ENCODE data around the gene NBDY. TPM values are rescaled to one million over a fixed set of nuclear protein-coding genes. Genes with fewer than 3 reads are reported as not detected.

NBDY gene
- total and polyA plus RNA-seq, 4 donors, result 0.84 to 10.4 (median 5.2) TPM

DNA sequence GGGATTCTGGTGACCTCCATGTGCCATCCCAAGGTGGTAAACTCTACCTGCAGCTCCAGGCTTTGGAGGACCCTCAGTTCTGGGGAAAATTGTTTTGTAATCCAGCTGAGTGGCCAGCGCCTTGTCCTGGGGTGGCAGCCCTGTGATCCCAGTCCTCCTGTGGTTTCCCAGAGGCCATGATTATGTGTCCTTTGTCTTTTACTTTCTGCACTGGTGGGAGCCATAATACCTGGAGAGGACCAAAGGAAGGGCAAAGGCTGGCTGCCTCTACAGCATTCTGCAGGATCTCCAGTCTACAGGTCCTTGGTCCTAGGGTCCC is 64.0 kb downstream of the NBDY start:
- H3K27ac ChIP-seq (ENCODE audit: low read depth in 1 of 2, low read length in 2 of 2), result no peak overlapping the region
- no peak for DNase-seq (ENCODE audit: low spot score)
- H3K4me3 ChIP-seq (ENCODE audit: low read depth in 1 of 3, low read length in 3 of 3), result no peak overlapping the region
- WGBS, result 93% methylated on average over 1 of the region's 1 CpG
- H3K9ac ChIP-seq (ENCODE audit: low read depth in 1 of 2, low read length in 2 of 2), result no peak overlapping the region
- H3K36me3 ChIP-seq (ENCODE audit: control insufficient read depth in 4 of 4, insufficient read depth in 3 of 4, low read depth in 1 of 4, low read length in 3 of 4), result no peaks in the 10 kb centered on the region
- no peak for TF ChIP-seq FOXA2 (IDR thresholded peaks at IDR 0.05)
- TF ChIP-seq, protein P1, sequence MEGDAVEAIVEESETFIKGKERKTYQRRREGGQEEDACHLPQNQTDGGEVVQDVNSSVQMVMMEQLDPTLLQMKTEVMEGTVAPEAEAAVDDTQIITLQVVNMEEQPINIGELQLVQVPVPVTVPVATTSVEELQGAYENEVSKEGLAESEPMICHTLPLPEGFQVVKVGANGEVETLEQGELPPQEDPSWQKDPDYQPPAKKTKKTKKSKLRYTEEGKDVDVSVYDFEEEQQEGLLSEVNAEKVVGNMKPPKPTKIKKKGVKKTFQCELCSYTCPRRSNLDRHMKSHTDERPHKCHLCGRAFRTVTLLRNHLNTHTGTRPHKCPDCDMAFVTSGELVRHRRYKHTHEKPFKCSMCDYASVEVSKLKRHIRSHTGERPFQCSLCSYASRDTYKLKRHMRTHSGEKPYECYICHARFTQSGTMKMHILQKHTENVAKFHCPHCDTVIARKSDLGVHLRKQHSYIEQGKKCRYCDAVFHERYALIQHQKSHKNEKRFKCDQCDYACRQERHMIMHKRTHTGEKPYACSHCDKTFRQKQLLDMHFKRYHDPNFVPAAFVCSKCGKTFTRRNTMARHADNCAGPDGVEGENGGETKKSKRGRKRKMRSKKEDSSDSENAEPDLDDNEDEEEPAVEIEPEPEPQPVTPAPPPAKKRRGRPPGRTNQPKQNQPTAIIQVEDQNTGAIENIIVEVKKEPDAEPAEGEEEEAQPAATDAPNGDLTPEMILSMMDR (IDR thresholded peaks at IDR 0.05; ENCODE audit: low read depth, low read length, missing input control), result no peak
- no peak for TF ChIP-seq HNF4A (conservative IDR thresholded peaks at IDR 0.05)
- TF ChIP-seq, protein P2, sequence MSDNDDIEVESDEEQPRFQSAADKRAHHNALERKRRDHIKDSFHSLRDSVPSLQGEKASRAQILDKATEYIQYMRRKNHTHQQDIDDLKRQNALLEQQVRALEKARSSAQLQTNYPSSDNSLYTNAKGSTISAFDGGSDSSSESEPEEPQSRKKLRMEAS (IDR thresholded peaks at IDR 0.05), result no peak
- TF ChIP-seq RXRA (IDR thresholded peaks at IDR 0.05), result no peak
- no peak for TF ChIP-seq JUND (IDR thresholded peaks at IDR 0.05)
- no peak for TF ChIP-seq RAD21 (IDR thresholded peaks at IDR 0.05)
- TF ChIP-seq, protein P3, sequence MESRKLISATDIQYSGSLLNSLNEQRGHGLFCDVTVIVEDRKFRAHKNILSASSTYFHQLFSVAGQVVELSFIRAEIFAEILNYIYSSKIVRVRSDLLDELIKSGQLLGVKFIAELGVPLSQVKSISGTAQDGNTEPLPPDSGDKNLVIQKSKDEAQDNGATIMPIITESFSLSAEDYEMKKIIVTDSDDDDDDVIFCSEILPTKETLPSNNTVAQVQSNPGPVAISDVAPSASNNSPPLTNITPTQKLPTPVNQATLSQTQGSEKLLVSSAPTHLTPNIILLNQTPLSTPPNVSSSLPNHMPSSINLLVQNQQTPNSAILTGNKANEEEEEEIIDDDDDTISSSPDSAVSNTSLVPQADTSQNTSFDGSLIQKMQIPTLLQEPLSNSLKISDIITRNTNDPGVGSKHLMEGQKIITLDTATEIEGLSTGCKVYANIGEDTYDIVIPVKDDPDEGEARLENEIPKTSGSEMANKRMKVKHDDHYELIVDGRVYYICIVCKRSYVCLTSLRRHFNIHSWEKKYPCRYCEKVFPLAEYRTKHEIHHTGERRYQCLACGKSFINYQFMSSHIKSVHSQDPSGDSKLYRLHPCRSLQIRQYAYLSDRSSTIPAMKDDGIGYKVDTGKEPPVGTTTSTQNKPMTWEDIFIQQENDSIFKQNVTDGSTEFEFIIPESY (IDR thresholded peaks at IDR 0.05), result no peak
- no peaks in the 10 kb centered on the region for H3K27me3 ChIP-seq (ENCODE audit: control insufficient read depth in 4 of 4, insufficient read depth in 4 of 4, low read length in 3 of 4)
- H3K4me1 ChIP-seq (ENCODE audit: control insufficient read depth in 4 of 4, insufficient read depth in 4 of 4, low read length in 3 of 4), result peaks cover 0 to 15% (median 9%) of the 10 kb centered on the region in 4 donors
- H3K9me3 ChIP-seq (ENCODE audit: control insufficient read depth in 4 of 4, low read length in 3 of 4), result no peaks in the 10 kb centered on the region

DNA sequence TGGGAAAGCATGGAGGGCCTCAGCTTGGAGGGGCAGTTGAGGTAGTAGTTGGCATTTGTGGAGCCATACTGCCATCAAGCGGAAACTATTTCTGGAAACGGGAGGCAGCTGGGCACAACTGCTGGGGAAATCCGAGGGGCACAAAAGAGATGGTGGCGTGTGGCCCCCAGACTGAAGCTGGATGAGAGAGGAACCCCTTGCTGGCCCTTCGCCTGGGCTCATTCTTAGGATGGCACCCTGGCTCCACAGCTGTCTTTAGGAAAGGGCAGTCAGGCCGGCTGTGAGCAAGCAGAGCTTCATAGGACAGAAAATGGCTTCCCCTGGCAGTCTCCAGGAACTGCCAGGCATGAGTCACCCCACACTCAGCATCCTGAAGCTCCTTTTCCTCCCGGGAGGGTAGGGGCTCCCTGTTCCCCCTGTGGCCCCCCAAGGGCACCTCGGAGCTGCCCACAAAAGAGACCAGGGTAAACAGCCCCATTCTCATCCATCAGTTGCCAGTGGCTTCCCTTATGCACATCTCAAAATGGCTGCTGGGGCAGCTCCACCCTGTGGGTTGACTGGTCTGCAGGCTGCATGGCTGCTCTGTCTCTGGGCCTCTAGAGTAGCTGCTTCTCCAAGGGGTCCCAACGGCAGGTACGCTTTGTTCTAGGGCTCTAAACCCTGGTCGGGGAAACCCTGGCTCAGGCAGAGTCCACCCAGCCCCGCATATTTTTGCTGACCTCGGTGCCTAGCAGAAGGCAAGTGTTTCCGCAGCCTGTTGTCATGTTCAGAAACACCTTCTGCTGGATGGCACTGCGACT is 64.7 kb downstream of the NBDY start:
- Histone ChIP-seq H3K36me3 (ENCODE audit: control insufficient read depth in 4 of 4, insufficient read depth in 3 of 4, low read depth in 1 of 4, low read length in 3 of 4) (no peaks in the 10 kb centered on the region), H3K27ac (ENCODE audit: low read depth in 1 of 2, low read length in 2 of 2) (no peak overlapping the region), H3K9ac (ENCODE audit: low read depth in 1 of 2, low read length in 2 of 2) (no peak overlapping the region), H3K4me3 (ENCODE audit: low read depth in 1 of 3, low read length in 3 of 3) (no peak overlapping the region), H3K27me3 (ENCODE audit: control insufficient read depth in 4 of 4, insufficient read depth in 4 of 4, low read length in 3 of 4) (no peaks in the 10 kb centered on the region), H3K9me3 (ENCODE audit: control insufficient read depth in 4 of 4, low read length in 3 of 4) (no peaks in the 10 kb centered on the region), H3K4me1 (ENCODE audit: control insufficient read depth in 4 of 4, insufficient read depth in 4 of 4, low read length in 3 of 4) (peaks cover 0 to 21% (median 16%) of the 10 kb centered on the region in 4 donors)
- peak; percentile 1 for DNase-seq (ENCODE audit: low spot score)
- 93% methylated on average over 15 of the region's 15 CpGs for WGBS
- TF ChIP-seq HNF4A (conservative IDR thresholded peaks at IDR 0.05) (no peak), RAD21 (IDR thresholded peaks at IDR 0.05) (peak in 1 of 2 donors; percentile 7)

DNA sequence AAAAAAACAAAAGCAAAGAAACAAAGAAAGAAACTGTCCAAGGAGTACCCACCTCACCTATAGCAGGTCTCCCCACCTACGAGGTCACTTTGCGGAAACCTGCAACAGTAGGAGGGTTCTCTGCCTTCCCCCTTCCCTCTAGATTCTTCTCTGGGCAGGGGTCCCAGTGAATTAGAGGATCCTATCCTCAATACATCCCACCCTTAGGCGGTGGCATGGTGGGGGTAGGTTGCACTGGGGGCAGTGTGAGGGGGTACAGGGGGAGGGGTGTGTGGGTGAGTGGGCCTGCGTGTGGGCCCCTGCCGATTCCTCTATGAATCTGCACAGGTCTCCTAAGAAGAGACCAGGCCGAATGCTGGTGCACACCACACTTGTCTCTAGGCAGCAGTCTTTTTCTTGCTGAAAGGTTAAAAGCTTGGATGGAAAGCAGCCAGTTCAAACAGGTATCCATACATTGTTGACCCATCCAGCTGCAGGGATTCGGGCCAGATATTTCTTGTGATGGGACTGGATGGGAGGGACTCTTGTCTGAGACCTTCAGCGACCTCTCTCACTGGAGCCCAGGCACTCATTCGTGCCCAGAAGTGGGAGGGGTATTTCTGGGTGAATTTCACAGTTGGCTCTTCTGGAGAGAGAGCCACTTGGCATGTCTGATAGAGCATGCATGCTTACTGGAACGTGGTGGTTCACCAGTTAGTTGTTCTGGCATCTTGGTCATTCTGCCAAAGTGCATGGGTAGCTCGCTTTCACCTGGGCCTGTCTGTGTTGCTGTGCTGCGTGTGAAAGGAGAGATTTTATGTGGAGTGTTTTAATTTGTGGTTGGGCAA is 65.6 kb downstream of the NBDY start:
- Histone ChIP-seq H3K27ac (ENCODE audit: low read depth in 1 of 2, low read length in 2 of 2) (no peak overlapping the region), H3K27me3 (ENCODE audit: control insufficient read depth in 4 of 4, insufficient read depth in 4 of 4, low read length in 3 of 4) (no peaks in the 10 kb centered on the region), H3K36me3 (ENCODE audit: control insufficient read depth in 4 of 4, insufficient read depth in 3 of 4, low read depth in 1 of 4, low read length in 3 of 4) (no peaks in the 10 kb centered on the region), H3K9me3 (ENCODE audit: control insufficient read depth in 4 of 4, low read length in 3 of 4) (no peaks in the 10 kb centered on the region), H3K9ac (ENCODE audit: low read depth in 1 of 2, low read length in 2 of 2) (no peak overlapping the region), H3K4me1 (ENCODE audit: control insufficient read depth in 4 of 4, insufficient read depth in 4 of 4, low read length in 3 of 4) (peaks cover 0 to 23% (median 19%) of the 10 kb centered on the region in 4 donors), H3K4me3 (ENCODE audit: low read depth in 1 of 3, low read length in 3 of 3) (no peak overlapping the region)
- no peak for TF ChIP-seq EGR1 (IDR thresholded peaks at IDR 0.05; ENCODE audit: low read depth in 2 of 2)
- no peak for TF ChIP-seq GABPA (IDR thresholded peaks at IDR 0.05 in 1 of 2, conservative IDR thresholded peaks at IDR 0.05 in 1 of 2)
- TF ChIP-seq, protein P4, sequence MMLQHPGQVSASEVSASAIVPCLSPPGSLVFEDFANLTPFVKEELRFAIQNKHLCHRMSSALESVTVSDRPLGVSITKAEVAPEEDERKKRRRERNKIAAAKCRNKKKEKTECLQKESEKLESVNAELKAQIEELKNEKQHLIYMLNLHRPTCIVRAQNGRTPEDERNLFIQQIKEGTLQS (IDR thresholded peaks at IDR 0.05), result no peak
- no peak for TF ChIP-seq HNF4A (conservative IDR thresholded peaks at IDR 0.05)
- no peak for TF ChIP-seq RAD21 (IDR thresholded peaks at IDR 0.05)
- no peak for TF ChIP-seq SP1 (IDR thresholded peaks at IDR 0.05)
- TF ChIP-seq, protein P1 (IDR thresholded peaks at IDR 0.05; ENCODE audit: low read depth, low read length, missing input control), result no peak
- TF ChIP-seq FOXA1 (IDR thresholded peaks at IDR 0.05), result no peak
- TF ChIP-seq JUND (IDR thresholded peaks at IDR 0.05), result no peak
- TF ChIP-seq HNF4G (IDR thresholded peaks at IDR 0.05), result no peak
- TF ChIP-seq FOXA2 (IDR thresholded peaks at IDR 0.05), result no peak
- no peak for TF ChIP-seq TAF1 (conservative IDR thresholded peaks at IDR 0.05)
- DNase-seq (ENCODE audit: low spot score), result peak; percentile 0
- 84% methylated on average over 12 of the region's 12 CpGs for WGBS
